HepG2 (cell line): ENCODE measurements around the gene SEMA3E. TPM values are rescaled to one million over a fixed set of nuclear protein-coding genes. Genes with fewer than 3 reads are reported as not detected.

Experiments
- ATAD3A ChIP-seq: sonication (generic); formaldehyde crosslinking; IDR thresholded peaks from 2 replicates; pipeline ENCODE4 v1.4.0; 2020; ENCODE audit warnings: missing genetic modification reagents
- ELF1 ChIP-seq: sonication (generic); formaldehyde crosslinking; IDR thresholded peaks from 2 replicates; pipeline ENCODE4 v1.4.0; 2020; ENCODE audit warnings: missing genetic modification reagents
- GLMP ChIP-seq: sonication (generic); formaldehyde crosslinking; IDR thresholded peaks from 2 replicates; pipeline ENCODE4 v1.9.0; 2021; ENCODE audit warnings: missing genetic modification reagents, mild to moderate bottlenecking, borderline replicate concordance
- NAIF1 ChIP-seq: sonication (generic); formaldehyde crosslinking; IDR thresholded peaks from 2 replicates; pipeline ENCODE4 v1.5.0; 2020; ENCODE audit warnings: mild to moderate bottlenecking, missing genetic modification reagents, borderline replicate concordance
- NCOA5 ChIP-seq: sonication (generic); formaldehyde crosslinking; IDR thresholded peaks from 2 replicates; pipeline ENCODE4 v1.4.0; 2020; ENCODE audit warnings: missing genetic modification reagents
- U2AF1 ChIP-seq: fragments of 200-400 bp; formaldehyde crosslinking; optimal IDR thresholded peaks from 2 replicates; pipeline ENCODE3; 2017; ENCODE audit warnings: mild to moderate bottlenecking, low read depth, low read length
- ZNF124 ChIP-seq: sonication (generic); formaldehyde crosslinking; IDR thresholded peaks from 2 replicates; pipeline ENCODE4 v1.4.0; 2020; ENCODE audit warnings: missing genetic modification reagents
- ZNF282 ChIP-seq: fragments of 450-650 bp; IDR thresholded peaks from 2 replicates; pipeline ENCODE4 v1.6.1; 2018; ENCODE audit not compliant: partially characterized antibody
- ZNF510 ChIP-seq: sonication (generic); formaldehyde crosslinking; IDR thresholded peaks from 2 replicates; pipeline ENCODE4 v1.4.0; 2020; ENCODE audit warnings: low read depth, mild to moderate bottlenecking, missing genetic modification reagents
- ZNF609 ChIP-seq: sonication (generic); formaldehyde crosslinking; IDR thresholded peaks from 2 replicates; pipeline ENCODE4 v1.4.0; 2020; ENCODE audit warnings: mild to moderate bottlenecking, missing genetic modification reagents, borderline replicate concordance
- ZSCAN9 ChIP-seq: IDR thresholded peaks from 2 replicates; pipeline ENCODE4 v1.6.1; 2016; ENCODE audit warnings: borderline replicate concordance
- ZUFSP ChIP-seq: sonication (generic); formaldehyde crosslinking; IDR thresholded peaks from 2 replicates; pipeline ENCODE4 v1.9.0; 2021; ENCODE audit warnings: missing genetic modification reagents, mild to moderate bottlenecking, borderline replicate concordance
- polyA plus RNA-seq, 8 experiments: library from polyadenylated mRNA; depleted of rRNA in 3 of 8; stranded (reverse) in 7 of 8; unstranded in 1 of 8; fragments of >200 nt; fragmentation: Illumina TruSeq in 4 of 8; extraction: Trizol in 4 of 8; gene quantifications; 2 replicates each; pipeline versions ENCODE4 v1.2.1 to v1.2.3, GENCODE V29; 2011 to 2016; ENCODE audit warnings: low read depth in 4 of 8, missing spikeins in 1 of 8, mixed read lengths in 1 of 8; ENCODE audit not compliant: insufficient read depth in 1 of 8
- total RNA-seq, 5 experiments: library from RNA; depleted of rRNA; stranded (reverse); fragments of >200 nt; fragmentation: Illumina TruSeq; extraction: Trizol; gene quantifications; 2 replicates each; pipeline ENCODE4 v1.2.3, GENCODE V29; 2016; ENCODE audit warnings: low read depth in 1 of 5

SEMA3E gene
- total and polyA plus RNA-seq, 2 of the 13 experiments (the other 11 are each of a cell fraction or from before 2014, with no cell fraction given): not detected

- TF ChIP-seq ZNF609 (no peak), ZNF124 (CRISPR knock-in tag) (no peak), ZUFSP (CRISPR knock-in tag) (no peak), ZSCAN9 (no peak), U2AF1 (no peak), NCOA5 (CRISPR knock-in tag) (no peak), NAIF1 (CRISPR knock-in tag) (no peak), GLMP (CRISPR knock-in tag) (no peak), ELF1 (no peak), ZNF282 (no peak), ATAD3A (CRISPR knock-in tag) (no peak), ZNF510 (CRISPR knock-in tag) (no peak)
Observed at GRCh38 chr7:83492802-83493201, 156.1 kb downstream of the SEMA3E start (continued).
